GM18520 (cell line): ENCODE measurements around the gene SIAE.

ENCODE experiments used
- ATAC-seq: cut with Tn5 transposase; IDR thresholded peaks from one replicate; pipeline ENCODE4 v1.9.1; 2021; ENCODE audit not compliant: unreplicated experiment

Gene SIAE

DNA sequence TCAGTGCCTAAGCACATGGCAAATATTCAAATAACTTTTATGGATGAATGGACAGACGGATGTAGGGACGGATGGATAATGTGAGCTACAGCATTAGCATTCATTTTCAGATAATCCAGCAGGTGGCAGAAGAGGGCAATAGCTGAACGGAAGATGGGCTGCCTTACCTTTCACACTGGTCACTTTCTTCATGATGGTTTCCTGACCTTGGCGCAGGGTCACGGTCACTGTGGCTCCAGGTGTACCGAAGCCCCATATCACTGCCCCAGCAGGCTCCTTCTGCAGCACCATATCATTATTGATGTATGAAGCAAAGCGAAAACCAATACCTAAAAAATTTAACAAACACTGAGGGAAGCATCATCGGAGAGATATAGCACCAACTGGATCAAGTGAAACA, 4.3 kb downstream of the SIAE start:
- ATAC-seq, result peak; percentile 32

DNA sequence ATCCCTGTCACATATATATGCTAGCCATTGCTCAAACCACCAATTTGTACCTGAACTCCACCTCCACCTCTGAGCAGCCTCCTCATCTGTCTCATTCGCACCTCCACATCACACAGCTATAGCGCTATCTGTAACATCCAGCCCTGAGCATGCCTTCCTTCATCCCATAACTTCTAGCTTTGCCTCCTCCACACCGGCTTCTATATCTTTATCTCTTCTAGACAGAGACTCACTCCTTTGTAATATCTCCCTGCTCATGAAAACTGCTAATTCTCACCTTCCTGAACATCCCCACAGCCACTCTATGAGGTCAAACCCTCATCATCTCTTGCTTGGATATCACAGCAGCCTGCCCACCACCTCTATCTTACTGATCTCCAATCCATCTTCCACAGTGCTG, 5.9 kb downstream of the SIAE start:
- no peak for ATAC-seq

DNA sequence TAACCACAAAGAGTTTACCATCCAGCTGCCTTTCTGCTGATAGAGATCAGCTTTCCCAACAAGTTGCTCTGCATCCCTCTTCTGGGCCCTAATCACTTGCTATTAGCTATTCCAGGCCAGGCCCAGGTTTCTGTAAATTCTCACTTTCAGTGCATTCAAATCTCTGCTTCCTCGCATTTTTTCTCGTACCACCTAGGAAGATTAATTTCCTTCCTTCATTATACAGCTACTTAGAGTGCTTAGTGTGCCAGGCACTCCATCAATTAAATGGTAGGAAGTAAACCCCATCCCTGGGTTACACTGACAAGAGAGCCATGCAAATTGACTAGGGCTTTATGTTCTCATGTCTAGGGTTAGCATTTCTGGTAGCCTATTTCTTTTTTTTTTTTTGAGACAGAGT, 9.7 kb downstream of the SIAE start:
- ATAC-seq, result no peak

DNA sequence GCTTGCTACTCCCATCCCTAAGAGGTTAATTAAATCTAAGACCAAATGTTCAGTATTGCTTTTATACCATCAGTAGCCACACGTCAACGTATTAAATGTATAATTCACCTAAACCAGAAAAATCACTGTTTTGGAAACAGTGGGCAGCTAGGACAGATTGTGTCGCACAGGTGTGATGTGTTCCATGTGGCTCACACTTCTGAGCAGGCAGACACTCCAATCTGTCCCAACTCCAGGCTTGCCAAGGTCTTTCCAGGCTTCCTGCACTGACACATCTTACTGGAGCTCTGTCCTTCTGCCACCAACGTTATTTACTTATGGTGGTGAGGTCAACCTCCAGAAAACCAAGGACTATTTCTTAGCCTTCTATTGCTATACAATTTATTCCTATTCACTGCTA, 11.4 kb downstream of the SIAE start:
- ATAC-seq, result no peak

DNA sequence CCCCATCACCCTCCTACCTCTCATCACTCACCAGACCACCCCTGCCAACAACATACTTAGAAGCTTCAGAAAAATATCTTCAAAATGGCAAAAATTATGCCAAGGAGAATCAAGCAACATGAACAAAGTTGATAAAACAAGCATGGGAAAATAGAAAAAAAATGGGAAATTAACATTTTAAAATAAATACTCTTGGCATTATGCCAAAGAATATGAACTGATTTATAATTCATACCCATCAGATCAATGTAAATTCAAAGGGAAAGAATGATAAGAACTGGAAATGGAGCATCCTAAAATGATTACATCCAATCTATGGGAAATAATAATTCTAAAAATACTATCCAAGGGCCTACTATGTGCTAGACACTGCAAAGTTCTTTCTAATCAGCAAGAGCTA, 12.0 kb downstream of the SIAE start:
- no peak for ATAC-seq

DNA sequence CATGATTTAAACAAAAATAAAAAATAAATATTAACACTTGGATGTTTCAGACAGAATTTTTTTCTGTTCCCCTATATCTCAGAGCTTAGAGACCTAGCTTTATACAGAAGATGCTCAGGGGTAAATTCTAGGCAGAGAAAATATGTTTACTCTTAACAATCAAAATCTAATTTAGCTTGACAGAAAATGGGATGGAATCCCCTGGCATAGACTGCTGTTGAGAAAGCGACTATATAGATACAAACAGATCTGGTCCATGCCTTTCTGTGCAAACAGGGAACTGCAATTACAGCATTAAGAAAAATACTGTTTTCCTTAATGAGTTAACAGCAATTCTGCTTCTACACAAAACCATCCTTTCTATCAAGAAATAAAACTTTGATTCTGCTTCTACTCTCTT, 14.6 kb downstream of the SIAE start:
- ATAC-seq, result no peak

DNA sequence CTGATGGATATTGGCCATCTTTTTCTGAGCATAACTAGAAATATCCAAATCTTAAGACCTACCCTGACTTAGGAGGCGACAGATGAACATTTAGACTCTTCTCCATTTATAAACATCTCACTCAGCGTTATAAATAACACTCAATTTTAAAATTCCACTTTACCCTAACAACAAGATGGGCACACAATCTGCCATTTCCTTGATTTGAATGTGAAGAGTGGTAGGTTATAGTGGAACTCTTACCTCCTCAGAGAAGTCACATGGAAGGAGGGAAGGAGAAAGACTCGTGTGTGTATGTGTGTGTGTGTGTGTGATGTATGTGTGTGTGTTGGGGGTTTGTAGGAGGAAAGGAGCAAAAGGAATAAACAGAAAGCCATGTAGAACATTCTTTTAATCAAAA, 15.0 kb downstream of the SIAE start:
- ATAC-seq, result no peak

DNA sequence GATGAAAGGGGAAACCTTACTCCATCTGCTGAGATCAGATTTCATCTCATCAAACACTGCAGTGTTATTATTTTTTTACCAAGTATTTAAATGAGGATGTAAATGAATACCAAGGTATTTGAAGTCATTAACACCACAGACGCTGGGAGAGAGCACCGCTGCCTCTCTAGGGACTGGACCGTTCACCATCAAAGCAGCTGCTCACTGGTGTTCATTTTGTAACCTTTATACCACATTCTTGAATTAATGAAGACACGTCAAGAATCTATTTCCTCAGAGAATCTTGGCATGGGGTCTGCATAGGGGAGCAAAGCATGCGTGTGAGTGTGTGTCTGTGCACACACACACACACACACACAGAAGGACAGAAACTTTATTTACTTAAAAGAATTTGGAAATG, 15.6 kb downstream of the SIAE start:
- no peak for ATAC-seq

DNA sequence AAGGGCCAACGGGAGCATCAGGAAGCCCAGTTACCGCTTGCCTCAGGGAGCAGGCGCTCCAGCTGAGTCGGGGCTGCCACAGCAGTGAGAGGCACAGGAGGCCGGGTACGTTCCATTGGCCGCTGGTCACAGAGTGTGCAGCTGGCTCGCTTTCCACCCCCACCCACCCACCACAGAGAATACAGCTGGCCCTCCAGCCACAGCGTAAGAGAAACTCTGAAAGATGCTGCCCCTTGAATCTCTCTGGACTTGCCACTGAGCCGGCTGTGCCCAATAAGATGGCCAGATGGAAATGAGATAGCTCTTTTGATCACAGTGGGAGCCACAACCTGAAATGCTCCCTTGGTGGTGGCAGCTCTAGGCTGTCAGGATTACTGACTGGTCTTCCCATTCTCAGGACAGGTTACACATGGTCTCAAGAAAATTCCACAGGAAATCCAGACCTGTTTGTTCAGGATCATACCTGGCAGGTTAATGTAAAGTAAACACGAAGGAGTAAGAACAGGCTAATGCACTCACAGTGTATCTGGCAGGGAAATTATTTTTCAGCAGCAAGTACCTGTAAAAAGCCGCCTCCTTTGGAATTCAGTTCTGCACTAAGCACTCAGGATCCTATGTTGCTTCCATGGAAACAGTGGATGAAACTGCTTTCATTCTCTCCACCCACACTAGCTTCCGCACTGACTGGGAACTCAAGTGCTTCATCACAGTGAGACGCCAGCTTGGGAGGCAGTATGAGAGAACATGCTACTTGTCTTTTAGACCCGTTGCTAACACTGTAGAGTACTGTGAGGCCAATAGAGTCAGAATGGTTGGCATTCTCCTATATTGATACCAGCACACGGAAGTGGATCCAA, 16.5 kb downstream of the SIAE start:
- ATAC-seq, result no peak

DNA sequence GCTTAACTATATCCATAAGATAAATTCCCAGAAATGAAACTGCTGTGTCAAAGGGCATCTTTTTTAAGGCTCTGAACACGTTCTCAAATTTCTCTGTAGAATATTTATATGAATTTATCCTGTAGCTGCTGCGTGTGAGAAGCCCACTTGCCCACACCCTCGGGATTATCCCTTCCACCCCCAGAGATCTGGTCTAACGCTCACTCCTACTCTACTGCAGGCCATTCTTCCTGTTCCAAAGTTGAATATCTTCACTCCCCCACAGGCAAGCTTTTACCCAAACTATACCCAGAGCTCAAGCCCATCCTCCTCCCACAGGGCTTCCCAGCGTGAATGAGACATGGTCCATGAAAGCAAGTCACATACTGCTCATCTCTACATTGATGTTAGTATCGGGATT, 24.9 kb downstream of the SIAE start:
- ATAC-seq, result no peak

DNA sequence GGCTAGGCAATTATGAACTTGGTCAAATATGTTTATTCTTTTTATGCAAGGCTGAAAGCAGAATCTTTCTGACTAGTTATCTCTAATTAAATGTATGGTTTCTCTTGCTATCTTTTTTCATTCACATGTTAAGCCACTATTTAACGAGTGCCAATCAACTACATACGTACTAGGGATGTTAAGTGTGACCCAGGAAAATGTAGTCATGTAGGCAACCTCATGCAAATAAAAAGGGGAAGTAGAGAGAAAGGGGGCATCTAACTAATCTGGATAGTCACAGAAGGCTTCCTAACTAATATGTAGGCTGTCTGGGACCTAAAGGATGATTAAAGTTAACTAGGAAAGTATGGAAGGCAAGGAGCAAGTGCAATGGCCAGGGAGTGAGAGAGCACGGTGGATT, 27.4 kb downstream of the SIAE start:
- ATAC-seq, result no peak

DNA sequence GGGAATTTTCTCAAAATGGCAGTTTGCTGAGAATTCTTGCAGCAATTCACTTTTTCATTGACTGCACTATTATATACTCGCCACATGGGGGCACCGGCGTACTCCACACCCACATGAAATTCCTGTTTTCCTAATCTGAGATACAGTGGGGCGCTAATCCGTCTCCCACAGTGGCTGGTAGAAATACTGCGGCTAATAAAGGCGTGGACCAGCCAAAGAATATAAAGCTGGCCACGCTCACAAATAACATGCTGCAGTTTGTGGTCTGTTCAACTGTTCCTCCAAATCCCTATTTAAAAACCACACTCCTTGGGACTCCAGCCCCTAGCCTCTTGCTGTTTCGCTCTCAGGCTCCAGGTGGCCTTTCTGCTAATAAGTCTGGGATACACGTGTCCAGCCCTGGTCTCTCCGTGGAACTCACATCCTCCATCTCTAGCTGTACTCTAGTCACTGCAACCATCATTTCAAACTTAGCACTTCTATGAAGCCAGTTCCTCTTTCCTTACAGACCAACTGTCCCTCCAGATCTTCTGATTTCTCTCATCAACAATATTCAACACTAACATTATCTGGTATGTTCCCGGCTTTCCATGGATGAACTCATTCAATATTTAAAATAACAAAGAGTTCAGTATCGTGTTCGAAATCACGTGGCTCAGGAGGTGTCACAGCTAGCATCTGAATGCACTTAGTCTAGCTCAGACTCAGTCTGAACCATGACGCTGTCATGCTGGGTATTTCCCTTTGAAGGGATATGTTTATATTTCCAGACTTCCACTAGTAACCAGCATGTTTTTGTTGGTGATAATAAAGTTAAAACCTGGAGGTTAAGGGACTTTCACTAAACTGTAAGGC, 28.9 kb downstream of the SIAE start:
- ATAC-seq, result no peak

DNA sequence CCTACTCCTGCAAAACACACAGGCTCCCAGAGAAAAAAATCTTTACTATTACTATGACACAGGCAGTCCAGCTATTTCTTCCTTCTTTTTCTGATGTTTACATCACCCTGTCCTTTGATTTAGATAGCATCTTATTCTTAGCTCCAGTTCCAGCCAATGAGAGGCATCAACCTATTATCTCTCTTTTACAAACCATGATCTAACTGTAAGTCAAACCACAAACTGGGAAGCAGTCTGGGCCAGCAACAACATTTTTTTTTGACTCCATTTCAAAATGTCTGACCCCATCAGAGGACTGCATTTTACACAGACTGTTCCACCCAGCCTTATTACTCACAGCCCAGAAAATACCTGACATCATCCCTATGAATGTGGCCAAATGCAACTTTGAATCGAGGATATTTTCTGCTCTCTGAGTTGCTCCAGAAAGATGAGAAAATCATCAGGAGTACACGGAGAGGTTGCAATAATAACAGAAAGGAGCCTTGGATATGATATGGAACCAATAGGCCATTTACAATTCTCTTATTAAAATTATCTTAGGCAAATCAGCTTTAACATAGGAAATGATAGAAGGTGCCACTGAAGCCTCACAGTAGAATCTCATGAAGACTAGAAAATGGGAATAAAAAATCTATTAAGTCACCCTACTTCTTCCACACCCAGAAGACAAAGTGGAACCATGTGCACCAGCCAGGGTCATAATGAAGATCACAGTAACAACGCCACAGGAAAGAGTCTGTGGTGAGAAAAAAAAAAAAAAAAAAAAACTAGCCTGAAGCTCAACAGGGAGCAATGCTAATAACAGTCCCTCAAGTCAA, 29.7 kb downstream of the SIAE start:
- ATAC-seq, result no peak

DNA sequence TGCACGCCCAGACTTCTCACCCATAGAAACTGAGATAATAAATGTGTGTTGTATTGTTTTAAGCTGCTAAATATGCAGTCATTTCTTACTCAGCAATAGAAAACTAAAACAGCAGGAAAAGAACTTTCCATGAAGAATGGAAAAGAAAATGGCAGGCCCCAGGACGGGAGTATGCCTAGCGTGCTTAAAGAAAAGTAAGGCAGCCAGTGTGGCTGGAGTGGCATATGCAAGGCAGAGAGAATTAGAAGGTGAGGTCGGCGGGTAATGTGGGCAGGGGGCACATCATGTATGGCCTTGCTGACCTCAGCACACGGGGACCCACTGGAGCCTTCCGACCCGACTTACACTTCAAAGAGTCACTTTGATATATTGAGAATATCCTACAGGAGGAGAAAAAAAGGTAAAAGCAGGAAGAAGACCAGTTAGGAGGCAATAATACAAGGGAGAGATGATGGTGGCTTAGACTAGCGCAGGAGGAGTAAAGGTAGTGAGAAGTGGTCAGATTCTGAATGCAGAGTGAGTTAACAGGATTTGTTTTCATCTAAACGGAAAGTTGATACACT, 30.4 kb downstream of the SIAE start:
- no peak for ATAC-seq

DNA sequence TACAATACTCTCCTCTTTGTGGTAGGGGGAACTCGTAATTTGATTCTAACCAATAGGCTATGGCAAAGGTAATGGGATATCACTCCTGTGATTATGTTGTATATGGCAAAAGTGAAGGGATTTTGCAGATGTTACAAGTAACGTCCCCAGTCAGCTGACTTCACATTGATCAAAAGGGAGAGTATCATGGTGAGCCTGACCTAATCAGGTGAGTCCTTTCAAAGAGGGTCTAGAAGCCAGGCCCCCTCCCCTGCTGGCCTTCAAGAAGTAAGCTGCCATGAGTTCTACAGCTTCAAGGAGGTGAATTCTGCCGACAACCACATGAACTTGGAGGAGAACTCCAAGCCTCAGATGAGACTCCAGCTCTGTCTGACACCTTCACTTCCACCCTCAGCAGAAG, 30.9 kb downstream of the SIAE start:
- ATAC-seq, result no peak

DNA sequence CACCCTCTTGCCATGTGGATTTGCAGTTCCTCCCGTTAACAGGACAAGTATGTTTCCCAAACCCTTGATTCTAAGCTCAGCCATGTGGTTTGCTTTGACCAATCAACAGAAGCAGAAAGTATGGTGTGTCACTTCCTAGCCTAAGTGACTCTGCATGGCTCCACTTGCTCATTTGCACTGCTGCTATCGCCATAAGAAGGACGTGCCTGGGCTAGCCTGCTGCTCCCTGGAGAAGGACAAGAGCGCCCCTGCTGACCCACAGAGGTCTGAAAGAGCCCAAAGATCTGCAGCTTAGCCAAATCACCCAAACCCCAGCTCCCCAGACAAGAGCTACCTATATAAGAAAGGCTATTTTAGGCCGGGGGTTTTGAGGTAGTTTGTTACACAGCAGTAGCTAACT, 32.9 kb downstream of the SIAE start:
- ATAC-seq, result no peak

DNA sequence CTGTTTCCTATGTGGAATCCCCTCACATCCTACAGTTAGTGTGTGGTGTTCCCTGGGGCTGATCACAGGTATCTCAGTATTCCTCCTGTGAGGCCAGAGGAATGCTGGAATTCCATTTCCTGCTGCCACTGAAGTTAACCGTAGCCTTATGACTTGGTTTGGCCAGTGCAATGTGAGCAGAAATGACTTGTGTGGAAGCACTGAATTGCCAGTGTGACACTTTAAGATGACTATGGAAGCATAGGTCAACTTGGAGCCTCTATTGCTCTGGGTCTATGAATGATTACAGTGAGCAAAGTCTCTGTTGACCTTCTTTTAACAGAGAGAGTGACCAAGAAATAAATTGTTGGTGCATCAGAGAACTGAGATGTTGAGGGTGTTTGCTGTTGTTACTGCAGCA, 34.4 kb downstream of the SIAE start:
- ATAC-seq, result no peak

DNA sequence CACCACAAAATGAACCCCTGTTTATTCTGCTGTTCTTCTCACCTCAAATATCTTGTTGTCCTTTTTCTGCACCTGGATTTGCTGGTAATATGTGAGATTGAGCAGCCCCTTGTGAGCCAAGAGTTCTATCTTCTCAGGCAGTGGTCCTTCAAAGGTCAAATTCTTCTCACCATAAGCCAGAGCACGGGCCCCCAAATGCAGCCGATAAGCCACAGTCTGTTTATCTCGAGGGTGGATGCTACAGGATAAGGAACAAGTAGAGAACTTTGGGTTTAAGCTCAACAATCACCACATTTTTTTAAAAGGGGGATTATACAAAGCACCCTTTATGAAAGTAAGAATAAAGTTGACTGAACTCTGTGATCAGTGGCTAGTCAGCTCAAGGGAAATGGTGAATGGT, 35.0 kb downstream of the SIAE start:
- no peak for ATAC-seq

DNA sequence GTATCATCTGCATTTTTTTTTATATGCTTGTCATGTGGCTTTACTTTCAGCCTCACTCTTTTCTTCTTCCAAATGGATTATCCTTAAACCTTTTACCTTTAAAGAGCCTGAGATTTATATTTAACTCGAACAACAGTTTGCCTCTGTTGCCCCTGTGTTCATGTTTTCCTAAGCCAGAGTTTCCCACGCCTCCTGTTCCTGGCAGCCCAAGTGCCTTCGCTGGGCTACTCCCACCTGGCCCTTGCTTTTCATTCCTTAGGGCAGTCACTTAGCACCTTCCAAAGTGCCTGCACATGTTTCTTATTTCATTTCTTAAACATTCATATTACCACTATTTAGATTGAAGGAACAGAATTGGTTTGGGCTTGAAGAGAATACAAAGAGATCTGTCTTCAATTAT, 37.6 kb downstream of the SIAE start:
- ATAC-seq, result no peak

DNA sequence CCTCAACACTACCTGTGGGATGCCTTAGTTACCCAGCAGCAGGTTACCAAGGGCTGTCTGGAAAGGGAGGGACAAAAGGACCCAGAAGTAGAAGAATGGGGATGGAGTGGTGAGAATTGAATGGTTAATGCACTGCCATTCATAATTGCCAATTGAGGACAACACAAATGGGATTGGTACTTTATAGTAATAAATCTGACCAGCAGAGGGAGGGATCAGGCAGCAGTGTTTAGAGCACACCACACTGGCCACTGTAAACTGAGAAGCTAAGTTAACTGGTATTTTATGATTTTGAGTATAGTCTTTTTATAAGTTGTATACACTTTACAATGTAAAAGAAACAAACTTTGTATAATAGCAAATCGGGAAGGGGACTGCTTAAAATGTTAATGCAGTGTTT, 40.2 kb downstream of the SIAE start:
- ATAC-seq, result no peak

DNA sequence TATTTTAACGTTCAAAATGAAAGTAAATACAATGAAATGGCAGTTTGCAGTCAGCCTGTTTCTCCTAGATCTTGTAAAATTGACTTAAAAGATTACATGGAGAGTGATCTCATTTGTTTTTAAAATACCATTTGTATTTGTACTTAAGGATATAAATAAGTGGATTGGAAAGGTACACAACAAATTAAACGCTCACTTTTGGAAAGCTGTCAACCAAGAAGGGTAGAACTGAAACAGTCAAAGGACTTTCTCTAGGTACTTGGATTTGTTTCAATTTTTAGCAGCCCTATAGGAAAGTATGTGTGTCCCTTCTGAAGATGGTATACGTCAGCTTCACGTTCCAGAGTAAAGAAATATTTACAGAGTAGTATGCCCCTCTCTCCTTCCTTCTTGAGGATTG, 43.6 kb downstream of the SIAE start:
- no peak for ATAC-seq
